Small intestine (tissue), 7 donors: ENCODE measurements around the gene REELD1. TPM values are rescaled to one million over a fixed set of nuclear protein-coding genes. Genes with fewer than 3 reads are reported as not detected.

Experiments used
- DNase-seq, 2 donors: peaks; one replicate each; pipeline versions ENCODE4 v3.0.0 to v3.0.0-alpha.2; 2013
- FAIRE-seq: peaks from 2 replicates; lab custom pipeline; 2012; peaks lifted over from hg19 to GRCh38; lab: Jason Lieb, UNC
- H3K27ac ChIP-seq, 3 donors: one replicate each; pipeline ENCODE4 v1.5.1; 2013; ENCODE audit warnings: low read length in 2 of 3, mild to moderate bottlenecking in 2 of 3, control low read depth in 1 of 3, inconsistent platforms in 1 of 3, low read depth in 1 of 3, moderate library complexity in 1 of 3
- H3K27me3 ChIP-seq, 3 donors: one replicate each; pipeline ENCODE4 v1.6.1; 2013; ENCODE audit warnings: low read length in 3 of 3, inconsistent platforms in 1 of 3; ENCODE audit not compliant: control insufficient read depth in 3 of 3, insufficient read depth in 3 of 3
- H3K36me3 ChIP-seq, 3 donors: one replicate each; pipeline ENCODE4 v1.6.1; 2013; ENCODE audit warnings: low read length in 3 of 3, inconsistent platforms in 1 of 3, low read depth in 1 of 3, mild to moderate bottlenecking in 1 of 3, moderate library complexity in 1 of 3; ENCODE audit not compliant: control insufficient read depth in 3 of 3, insufficient read depth in 2 of 3
- H3K4me1 ChIP-seq, 3 donors: one replicate each; pipeline ENCODE4 v1.6.1; 2013; ENCODE audit warnings: low read length in 2 of 3, inconsistent platforms in 1 of 3, low read depth in 1 of 3, mild to moderate bottlenecking in 1 of 3, moderate library complexity in 1 of 3; ENCODE audit not compliant: control insufficient read depth in 3 of 3, insufficient read depth in 2 of 3
- H3K4me3 ChIP-seq, 3 donors: one replicate each; pipeline ENCODE4 v1.5.1; 2013; ENCODE audit warnings: low read length in 3 of 3, control low read depth in 1 of 3, inconsistent platforms in 1 of 3, low read depth in 1 of 3, mild to moderate bottlenecking in 1 of 3, moderate library complexity in 1 of 3
- H3K9me3 ChIP-seq, 2 donors: one replicate each; pipeline ENCODE4 v1.6.1; 2013; ENCODE audit warnings: low read depth in 1 of 2, low read length in 1 of 2; ENCODE audit not compliant: control insufficient read depth in 2 of 2, insufficient read depth in 1 of 2
- WGBS, 3 donors: extraction: QIAGEN DNeasy Blood & Tissue Kit; methylation state at CpG; one replicate each; pipeline ENCODE4 v1.1.7; 2013; 5-methylcytosine and 5-hydroxymethylcytosine counted together
- polyA plus RNA-seq, 4 donors: library from polyadenylated mRNA; stranded (reverse) in 3 of 4; unstranded in 1 of 4; fragments of 200-250 nt in 3 of 4; fragments of 120-200 nt in 1 of 4; gene quantifications; one replicate each; pipeline versions ENCODE4 v1.2.1 to v1.2.3, GENCODE V29; 2013
- donor health status: healthy with polysubstance abuse.
- donor health status: control.
- donor health status: control.
- donor health status: Bipolar disorder and iron deficiency.
- donor health status: healthy.

The REELD1 gene
- polyA plus RNA-seq, 4 donors, result 0.07 to 4.5 (median 0.66) TPM

DNA sequence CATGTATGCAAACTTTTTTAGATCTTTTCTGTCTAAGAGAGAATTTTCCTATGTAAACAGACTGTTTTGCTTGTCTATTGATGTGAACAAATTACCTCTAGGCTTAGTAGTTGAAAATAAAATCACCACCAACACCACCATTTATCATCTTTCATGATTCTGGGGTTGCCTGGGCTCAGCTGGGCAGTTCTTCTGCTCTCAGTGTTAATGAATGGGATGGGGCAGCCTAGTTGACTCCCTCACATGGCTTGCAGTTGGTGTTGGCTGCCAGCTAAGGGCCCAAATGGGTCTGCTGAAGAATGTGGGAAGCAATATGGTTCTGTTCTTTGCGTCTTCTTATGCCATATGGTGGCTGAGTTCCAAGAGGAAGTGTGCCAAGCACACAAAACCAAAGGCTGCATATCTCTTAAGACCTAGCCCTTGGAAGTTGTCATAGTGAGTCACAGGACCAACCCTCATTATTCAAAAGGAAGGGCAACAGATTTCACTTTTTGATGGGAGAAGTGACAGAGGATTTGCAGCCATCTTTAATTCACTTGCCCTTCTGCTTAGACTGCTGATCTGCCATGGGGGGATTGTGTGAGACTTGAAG, 17.9 kb downstream of the REELD1 start:
- Histone ChIP-seq H3K4me1 (no peaks in the 10 kb centered on the region), H3K27ac (no peak overlapping the region), H3K27me3 (peaks cover 0 to 8% (median 0%) of the 10 kb centered on the region in 3 donors), H3K36me3 (no peaks in the 10 kb centered on the region), H3K4me3 (no peak overlapping the region), H3K9me3 (peaks cover 0 to 3% of the 10 kb centered on the region in 2 donors)
- 36 to 62% (median 44%) methylated on average over 1 of the region's 1 CpG for WGBS, 3 donors
- no peak for FAIRE-seq
- peak in 1 of 2 donors; percentile 66 for DNase-seq

DNA sequence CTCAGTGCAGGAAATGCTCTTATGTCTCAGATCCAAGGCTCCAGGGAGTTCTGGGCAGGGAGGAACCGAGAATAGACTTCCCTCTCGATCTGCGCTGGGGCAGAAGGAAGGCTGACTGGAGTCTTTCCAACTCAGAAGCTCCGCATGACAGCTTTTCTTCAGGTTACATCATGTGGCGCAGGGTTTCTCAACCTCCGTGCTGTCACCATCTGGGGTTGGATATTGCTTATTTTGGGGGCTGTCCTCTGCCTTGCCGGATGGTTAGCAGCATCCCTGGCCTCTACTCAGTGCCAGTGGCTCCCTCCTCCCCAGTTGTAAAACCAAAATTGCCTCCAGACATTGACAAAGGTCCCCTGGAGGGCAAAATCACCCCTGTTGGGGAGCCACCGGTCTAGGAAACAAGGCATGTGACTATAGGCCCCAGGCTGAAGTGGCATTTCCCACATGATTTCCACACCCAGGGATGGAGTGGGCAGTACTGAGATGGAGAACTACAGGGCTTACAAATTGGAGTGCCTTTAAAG, 21.4 kb downstream of the REELD1 start:
- peaks cover 0 to 3% of the 10 kb centered on the region in 2 donors for H3K9me3 ChIP-seq
- DNase-seq, result no peak
- WGBS, 3 donors, result 81 to 84% (median 83%) methylated on average over 8 of the region's 8 CpGs
- H3K4me1 ChIP-seq, result no peaks in the 10 kb centered on the region
- no peak overlapping the region for H3K4me3 ChIP-seq
- H3K27me3 ChIP-seq, result peaks cover 0 to 7% (median 0%) of the 10 kb centered on the region in 3 donors
- FAIRE-seq, result no peak
- H3K27ac ChIP-seq, result peak overlapping the region in 1 of 3 donors; percentile 51
- H3K36me3 ChIP-seq, result no peaks in the 10 kb centered on the region

DNA sequence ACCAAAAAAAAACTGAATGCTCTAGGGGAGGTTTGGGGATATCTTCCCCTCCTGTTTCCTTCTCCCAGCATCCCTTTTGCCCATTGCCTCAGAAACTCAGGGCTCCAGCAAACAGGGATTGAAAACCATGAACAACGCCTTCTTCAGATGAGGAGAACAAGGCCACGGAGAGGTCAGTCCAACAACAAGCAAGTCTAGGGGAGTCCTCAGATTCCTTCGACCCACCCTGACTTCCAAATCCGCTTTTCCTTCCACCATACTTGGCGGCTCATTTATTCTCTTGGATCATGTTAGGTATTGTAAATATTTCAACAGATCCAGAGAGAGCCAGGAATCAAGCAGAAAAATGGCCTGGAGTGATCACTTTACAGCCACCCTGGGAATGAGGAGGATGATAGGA, 21.9 kb downstream of the REELD1 start:
- H3K4me1 ChIP-seq, result peaks cover 0 to 3% (median 0%) of the 10 kb centered on the region in 3 donors

DNA sequence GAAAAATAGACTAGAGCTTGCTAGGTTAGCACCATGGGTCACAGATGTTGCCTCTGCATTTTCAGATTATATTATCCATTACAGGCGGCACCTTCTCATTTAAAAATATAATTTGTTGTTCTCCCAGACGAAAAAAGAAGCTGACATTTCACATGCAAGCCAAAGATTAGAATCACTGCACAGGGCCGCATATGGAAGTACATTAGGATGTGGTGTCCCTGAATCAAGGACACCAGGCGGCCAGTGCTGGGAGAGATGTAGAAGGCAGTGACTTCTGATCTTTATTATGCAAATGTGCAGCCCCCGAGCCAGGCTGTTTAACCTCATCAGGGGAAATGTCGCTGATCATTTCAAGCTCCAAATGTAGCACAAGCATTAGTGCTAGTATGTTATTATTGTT, 22.8 kb downstream of the REELD1 start:
- H3K4me1 ChIP-seq, result peaks cover 0 to 12% (median under 1%) of the 10 kb centered on the region in 3 donors
- no peak for DNase-seq
- peaks cover 0 to 2% of the 10 kb centered on the region in 2 donors for H3K9me3 ChIP-seq
- no peak overlapping the region for H3K4me3 ChIP-seq
- no peaks in the 10 kb centered on the region for H3K36me3 ChIP-seq
- peaks cover 0 to 7% (median 0%) of the 10 kb centered on the region in 3 donors for H3K27me3 ChIP-seq
- WGBS, 3 donors, result 80 to 89% (median 87%) methylated on average over 6 of the region's 6 CpGs
- no peak overlapping the region for H3K27ac ChIP-seq
- no peak for FAIRE-seq

More for the DNA sequence above, 21.9 kb downstream of the REELD1 start:
- Histone ChIP-seq H3K9me3 (peaks cover 0 to 3% of the 10 kb centered on the region in 2 donors), H3K4me3 (no peak overlapping the region), H3K27me3 (peaks cover 0 to 7% (median 0%) of the 10 kb centered on the region in 3 donors), H3K27ac (peak overlapping the region in 1 of 3 donors; percentile 51), H3K36me3 (no peaks in the 10 kb centered on the region)
- DNase-seq (no peak), FAIRE-seq (no peak)
- 65 to 84% (median 72%) methylated on average over 5 of the region's 5 CpGs for WGBS, 3 donors

DNA sequence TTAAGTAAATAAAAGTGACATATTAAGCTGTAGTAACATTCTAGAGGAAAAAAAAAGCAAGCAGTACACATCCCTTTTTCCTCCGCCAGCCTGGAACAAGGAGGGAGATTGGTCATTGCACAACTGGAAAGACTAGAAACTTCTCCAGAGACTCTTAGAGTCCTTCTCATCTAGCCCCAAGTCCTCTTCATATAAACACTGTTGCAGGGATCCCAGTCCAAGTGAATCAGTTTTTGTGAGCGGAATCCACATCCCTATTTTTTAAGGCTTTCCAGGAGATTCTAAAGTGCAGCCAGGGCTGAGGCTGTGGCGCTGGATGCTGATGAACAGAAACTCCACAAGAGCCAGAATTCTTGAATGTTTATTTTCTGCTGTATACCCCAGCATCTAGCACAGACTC, 23.8 kb downstream of the REELD1 start:
- FAIRE-seq, result no peak

DNA sequence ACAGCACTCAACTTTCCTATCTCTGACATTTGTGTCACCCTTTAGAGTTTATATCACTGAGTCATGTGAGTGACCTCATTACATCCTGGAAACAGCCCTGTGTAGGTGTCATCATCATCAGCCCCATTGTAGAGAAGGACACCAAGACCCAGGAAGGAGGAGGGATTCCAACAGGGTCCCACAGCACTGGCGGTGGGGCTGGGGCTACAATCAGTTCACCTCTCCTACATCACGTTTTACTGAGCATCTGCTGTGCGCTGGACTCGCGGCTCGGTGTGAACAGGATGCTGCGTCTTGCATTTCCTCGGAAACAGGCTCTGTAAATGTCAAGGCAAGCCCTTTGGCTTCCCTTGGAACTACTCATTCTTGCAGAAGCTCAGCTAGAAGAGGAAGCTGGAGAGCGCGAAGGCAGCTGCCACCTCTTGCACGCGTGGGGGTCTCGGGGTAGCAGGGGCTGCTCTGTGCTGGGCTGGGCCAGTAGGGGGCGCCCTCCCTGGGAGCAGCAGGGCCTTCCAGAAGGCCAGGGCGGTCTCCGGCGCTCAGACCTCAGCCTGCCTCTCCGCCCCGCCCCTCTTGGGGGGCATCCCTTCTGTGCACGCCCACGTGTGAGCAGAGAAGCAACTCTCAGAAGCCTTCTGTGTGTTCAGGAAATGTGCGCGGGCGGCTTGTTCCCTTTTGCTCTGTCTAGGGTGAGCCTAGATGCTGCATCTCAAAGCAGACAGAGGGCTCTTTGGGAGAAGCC, 29.0 kb downstream of the REELD1 start:
- peak overlapping the region in 2 of 3 donors; percentile 13 to 73 for H3K27ac ChIP-seq
- H3K4me1 ChIP-seq, result peaks cover 0 to 16% (median 4%) of the 10 kb centered on the region in 3 donors
- DNase-seq (no peak), FAIRE-seq (no peak)
- H3K4me3 ChIP-seq, result no peak overlapping the region
- peaks cover 0 to 3% (median 0%) of the 10 kb centered on the region in 3 donors for H3K27me3 ChIP-seq
- WGBS, 3 donors, result 56 to 69% (median 67%) methylated on average over 24 of the region's 24 CpGs
- H3K9me3 ChIP-seq, result no peaks in the 10 kb centered on the region
- H3K36me3 ChIP-seq, result no peaks in the 10 kb centered on the region

More for the DNA sequence above, 23.8 kb downstream of the REELD1 start:
- H3K36me3 ChIP-seq, result no peaks in the 10 kb centered on the region
- no peak overlapping the region for H3K27ac ChIP-seq
- H3K4me1 ChIP-seq, result peaks cover 0 to 15% (median 4%) of the 10 kb centered on the region in 3 donors
- no peaks in the 10 kb centered on the region for H3K9me3 ChIP-seq
- H3K4me3 ChIP-seq, result no peak overlapping the region
- no peak for DNase-seq
- WGBS, 3 donors, result 68 to 88% (median 87%) methylated on average over 3 of the region's 3 CpGs
- peaks cover 0 to 7% (median 0%) of the 10 kb centered on the region in 3 donors for H3K27me3 ChIP-seq

DNA sequence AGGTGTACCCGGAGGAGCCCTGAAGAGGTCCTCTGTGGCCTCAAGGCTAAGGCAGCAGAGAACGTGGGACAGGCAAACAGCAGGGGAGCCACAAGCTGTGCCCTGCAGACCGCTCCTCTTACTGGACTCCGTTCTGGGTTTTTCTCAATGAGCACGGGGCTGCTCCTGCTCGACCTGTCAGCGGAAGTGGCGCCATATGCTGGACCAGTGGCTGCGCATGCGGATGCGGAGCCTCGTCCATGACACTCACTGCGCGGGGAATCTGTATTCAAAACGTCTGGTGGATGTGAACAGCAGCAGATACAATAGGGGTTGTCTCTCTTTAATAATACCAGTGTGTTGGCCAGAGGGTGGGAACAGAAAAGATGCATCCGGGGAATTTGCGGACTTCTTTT, 29.5 kb downstream of the REELD1 start:
- H3K27ac ChIP-seq, result no peak overlapping the region
- no peak for FAIRE-seq
- H3K9me3 ChIP-seq, result no peaks in the 10 kb centered on the region
- H3K4me1 ChIP-seq, result peaks cover 0 to 20% (median 4%) of the 10 kb centered on the region in 3 donors
- H3K27me3 ChIP-seq, result peaks cover 0 to 3% (median 0%) of the 10 kb centered on the region in 3 donors
- H3K36me3 ChIP-seq, result no peaks in the 10 kb centered on the region
- H3K4me3 ChIP-seq, result no peak overlapping the region
- no peak for DNase-seq
- WGBS, 3 donors, result 88 to 93% (median 93%) methylated on average over 17 of the region's 17 CpGs

DNA sequence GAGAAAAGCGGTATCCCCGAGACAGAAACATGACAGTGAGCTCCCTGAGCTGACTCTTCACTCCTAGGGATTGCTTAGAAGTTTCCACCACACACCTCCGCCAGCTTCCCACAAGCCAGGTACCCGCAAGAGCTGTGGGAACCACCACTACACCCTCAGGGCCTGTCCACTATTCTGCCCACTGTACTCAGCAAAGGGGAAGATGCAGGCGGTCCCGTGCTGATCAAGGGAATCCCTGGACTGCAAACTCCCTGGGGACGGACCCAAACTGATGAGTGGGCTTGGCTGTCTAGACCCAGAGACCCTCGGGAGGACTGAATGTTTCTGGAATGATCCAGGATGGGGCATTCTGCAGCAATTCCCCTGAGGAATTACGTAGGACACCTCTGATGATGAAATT, 30.2 kb downstream of the REELD1 start:
- Histone ChIP-seq H3K27me3 (peaks cover 0 to 3% (median 0%) of the 10 kb centered on the region in 3 donors), H3K4me3 (no peak overlapping the region), H3K9me3 (no peaks in the 10 kb centered on the region), H3K27ac (no peak overlapping the region), H3K36me3 (no peaks in the 10 kb centered on the region), H3K4me1 (peaks cover 0 to 20% (median 4%) of the 10 kb centered on the region in 3 donors)
- DNase-seq (no peak), FAIRE-seq (no peak)
- WGBS, 3 donors, result 88 to 92% (median 90%) methylated on average over 9 of the region's 9 CpGs
